Suprapubic skin (tissue), 3 donors: ENCODE data around the gene MAPKAPK5.

Experiments
- POLR2AphosphoS5 ChIP-seq, 3 donors: sonication (generic); formaldehyde crosslinking; IDR thresholded peaks; one replicate each; pipeline ENCODE4 v1.6.1; 2017; ENCODE audit warnings: antibody characterized with exemption in 3 of 3
- TF ChIP-seq, protein P1 (sequence below), 2 donors: fragments of 200-600 bp in 1 of 2; fragments of 450-650 bp in 1 of 2; sonication (generic) in 1 of 2; IDR thresholded peaks; one replicate each; pipeline ENCODE4 v1.5.1; 2016 to 2019; ENCODE audit warnings: antibody characterized with exemption in 2 of 2, mild to moderate bottlenecking in 1 of 2, moderate library complexity in 1 of 2

DNA sequence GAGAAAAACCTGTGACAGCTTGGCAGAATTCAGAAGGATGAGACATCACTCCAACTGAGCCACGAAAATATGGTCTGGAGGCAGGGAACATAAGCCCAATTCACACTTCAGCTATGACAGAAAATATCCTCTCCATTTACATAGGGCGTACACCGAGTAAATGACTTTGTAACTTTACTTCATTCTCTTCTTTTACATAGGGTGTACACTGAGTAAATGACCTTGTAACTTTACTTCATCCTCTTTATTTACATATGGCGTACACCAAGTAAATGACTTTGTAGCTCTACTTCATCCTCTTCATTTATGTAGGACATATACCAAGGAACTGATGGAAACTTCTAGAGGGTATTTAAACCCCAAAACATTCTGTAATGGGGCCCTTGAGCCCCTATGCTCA, 14.1 kb upstream of the MAPKAPK5 start:
- no peak for TF ChIP-seq POLR2AphosphoS5 (IDR thresholded peaks at IDR 0.05)
- TF ChIP-seq, protein P1, sequence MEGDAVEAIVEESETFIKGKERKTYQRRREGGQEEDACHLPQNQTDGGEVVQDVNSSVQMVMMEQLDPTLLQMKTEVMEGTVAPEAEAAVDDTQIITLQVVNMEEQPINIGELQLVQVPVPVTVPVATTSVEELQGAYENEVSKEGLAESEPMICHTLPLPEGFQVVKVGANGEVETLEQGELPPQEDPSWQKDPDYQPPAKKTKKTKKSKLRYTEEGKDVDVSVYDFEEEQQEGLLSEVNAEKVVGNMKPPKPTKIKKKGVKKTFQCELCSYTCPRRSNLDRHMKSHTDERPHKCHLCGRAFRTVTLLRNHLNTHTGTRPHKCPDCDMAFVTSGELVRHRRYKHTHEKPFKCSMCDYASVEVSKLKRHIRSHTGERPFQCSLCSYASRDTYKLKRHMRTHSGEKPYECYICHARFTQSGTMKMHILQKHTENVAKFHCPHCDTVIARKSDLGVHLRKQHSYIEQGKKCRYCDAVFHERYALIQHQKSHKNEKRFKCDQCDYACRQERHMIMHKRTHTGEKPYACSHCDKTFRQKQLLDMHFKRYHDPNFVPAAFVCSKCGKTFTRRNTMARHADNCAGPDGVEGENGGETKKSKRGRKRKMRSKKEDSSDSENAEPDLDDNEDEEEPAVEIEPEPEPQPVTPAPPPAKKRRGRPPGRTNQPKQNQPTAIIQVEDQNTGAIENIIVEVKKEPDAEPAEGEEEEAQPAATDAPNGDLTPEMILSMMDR (IDR thresholded peaks at IDR 0.05): no peak
